Measurements from ENCODE around the gene SKOR2.
"Not testable (repeated sequence)": the region's sequence is repeated elsewhere in the genome, so short reads cannot be mapped to it uniquely, and the experiment has no call there.

SKOR2 gene

GRCh38 chr18:47187721-47188120 lies 63.7 kb downstream of the SKOR2 start:
- DNase-seq: no peak

- DNase-seq: peak; percentile 20
Observed at GRCh38 chr18:47184419-47185050, 66.9 kb downstream of the SKOR2 start.

- DNase-seq: not testable (repeated sequence)
Observed at GRCh38 chr18:47182156-47182555, 69.3 kb downstream of the SKOR2 start.

GRCh38 chr18:47180765-47181164 lies 70.7 kb downstream of the SKOR2 start:
- no peak for DNase-seq

- no peak for DNase-seq
Observed at GRCh38 chr18:47179520-47179919, 71.9 kb downstream of the SKOR2 start.

GRCh38 chr18:47175898-47176575 lies 75.4 kb downstream of the SKOR2 start, which contains the start of gene IER3IP1:
Gene IER3IP1, minus strand, starts transcription at chr18:47176364. Its CDS starts 87 bp downstream, at chr18:47176277.
- peak; percentile 93 for DNase-seq

- peak; percentile 6 for DNase-seq
Observed at GRCh38 chr18:47175283-47175897, 76.1 kb downstream of the SKOR2 start.

GRCh38 chr18:47174545-47175116 lies 76.8 kb downstream of the SKOR2 start:
- no peak for DNase-seq

- DNase-seq: no peak
Observed at GRCh38 chr18:47172476-47172875, 79.0 kb downstream of the SKOR2 start.

- DNase-seq: no peak
Observed at GRCh38 chr18:47168913-47169312, 82.5 kb downstream of the SKOR2 start.

- no peak for DNase-seq
Observed at GRCh38 chr18:47168509-47168908, 83.0 kb downstream of the SKOR2 start.

- DNase-seq: no peak
Observed at GRCh38 chr18:47166294-47166693, 85.2 kb downstream of the SKOR2 start.

GRCh38 chr18:47163241-47163640 lies 88.2 kb downstream of the SKOR2 start:
- DNase-seq: no peak

- DNase-seq: no peak
Observed at GRCh38 chr18:47160256-47160655, 91.2 kb downstream of the SKOR2 start.

GRCh38 chr18:47158404-47158803 lies 93.1 kb downstream of the SKOR2 start:
- not testable (repeated sequence) for DNase-seq
